Liver (tissue), 9 donors: ENCODE data around the gene CFAP100. TPM values are rescaled to one million over a fixed set of nuclear protein-coding genes. Genes with fewer than 3 reads are reported as not detected.
A peak's percentile ranks its signal among the peaks of the same experiment; 100 is the strongest.

ENCODE experiments used
- DNase-seq: peaks from one replicate; pipeline ENCODE4 v3.0.0-alpha.2; 2017; ENCODE audit warnings: low spot score
- H3K27ac ChIP-seq, 2 donors: one replicate each; pipeline ENCODE4 v1.7.0; 2013; ENCODE audit warnings: inconsistent platforms in 2 of 2, low read length in 2 of 2, control low read depth in 1 of 2, low read depth in 1 of 2, mild to moderate bottlenecking in 1 of 2
- H3K27me3 ChIP-seq, 4 donors: one replicate each; pipeline versions ENCODE4 v1.6.1 to v1.7.0; 2013; ENCODE audit warnings: low read length in 3 of 4, inconsistent platforms in 1 of 4, mild to moderate bottlenecking in 1 of 4, moderate library complexity in 1 of 4; ENCODE audit not compliant: control insufficient read depth in 4 of 4, insufficient read depth in 4 of 4
- H3K36me3 ChIP-seq, 4 donors: one replicate each; pipeline versions ENCODE4 v1.6.1 to v1.7.0; 2013; ENCODE audit warnings: low read length in 3 of 4, mild to moderate bottlenecking in 3 of 4, low read depth in 1 of 4, moderate library complexity in 1 of 4; ENCODE audit not compliant: control insufficient read depth in 4 of 4, insufficient read depth in 3 of 4
- H3K4me1 ChIP-seq, 4 donors: one replicate each; pipeline versions ENCODE4 v1.6.1 to v1.7.0; 2013; ENCODE audit warnings: low read length in 3 of 4, mild to moderate bottlenecking in 3 of 4, moderate library complexity in 1 of 4; ENCODE audit not compliant: control insufficient read depth in 4 of 4, insufficient read depth in 4 of 4
- H3K4me3 ChIP-seq, 3 donors: one replicate each; pipeline versions ENCODE4 v1.6.1 to v1.7.0; 2013; ENCODE audit warnings: low read length in 3 of 3, control low read depth in 1 of 3, low read depth in 1 of 3, mild to moderate bottlenecking in 1 of 3
- H3K9ac ChIP-seq, 2 donors: one replicate each; pipeline ENCODE4 v1.7.0; 2013; ENCODE audit warnings: low read length in 2 of 2, mild to moderate bottlenecking in 2 of 2, moderate library complexity in 2 of 2, control low read depth in 1 of 2, low read depth in 1 of 2
- H3K9me3 ChIP-seq, 4 donors: one replicate each; pipeline versions ENCODE4 v1.6.1 to v1.7.0; 2013; ENCODE audit warnings: low read length in 3 of 4; ENCODE audit not compliant: control insufficient read depth in 4 of 4
- ATF3 ChIP-seq: IDR thresholded peaks from 2 replicates; pipeline ENCODE4 v1.6.1; 2016; ENCODE audit warnings: antibody characterized with exemption
- CTCF ChIP-seq: fragments of 150-350 bp; IDR thresholded peaks from 2 replicates; pipeline ENCODE4 v1.5.1; 2017; ENCODE audit warnings: improper control_type of control experiment, low read depth, low read length; ENCODE audit not compliant: missing input control
- EGR1 ChIP-seq, 2 donors: IDR thresholded peaks; 2 replicates each; pipeline ENCODE4 v1.6.1; 2016 to 2018; ENCODE audit warnings: antibody characterized with exemption in 2 of 2, low read depth in 2 of 2
- FOXA1 ChIP-seq: IDR thresholded peaks from 2 replicates; pipeline ENCODE4 v1.6.1; 2016; ENCODE audit warnings: antibody characterized with exemption
- FOXA2 ChIP-seq: IDR thresholded peaks from 2 replicates; pipeline ENCODE4 v1.6.1; 2016; ENCODE audit warnings: antibody characterized with exemption
- GABPA ChIP-seq, 2 donors: IDR thresholded peaks in 1 of 2; conservative IDR thresholded peaks in 1 of 2; 2 replicates each; pipeline ENCODE4 v1.6.1; 2016; ENCODE audit warnings: antibody characterized with exemption in 2 of 2, mild to moderate bottlenecking in 1 of 2, moderate library complexity in 1 of 2
- HNF4A ChIP-seq, 2 donors: conservative IDR thresholded peaks; 2 replicates each; pipeline ENCODE4 v1.6.1; 2016; ENCODE audit warnings: antibody characterized with exemption in 2 of 2, mild to moderate bottlenecking in 2 of 2
- HNF4G ChIP-seq: IDR thresholded peaks from 2 replicates; pipeline ENCODE4 v1.6.1; 2016; ENCODE audit warnings: antibody characterized with exemption
- JUND ChIP-seq, 2 donors: IDR thresholded peaks; 2 replicates each; pipeline ENCODE4 v1.6.1; 2016; ENCODE audit warnings: antibody characterized with exemption in 2 of 2
- MAX ChIP-seq: IDR thresholded peaks from 2 replicates; pipeline ENCODE4 v1.6.1; 2016; ENCODE audit warnings: antibody characterized with exemption
- NR2F2 ChIP-seq: IDR thresholded peaks from 2 replicates; pipeline ENCODE4 v1.6.1; 2016; ENCODE audit warnings: antibody characterized with exemption
- RAD21 ChIP-seq, 2 donors: IDR thresholded peaks; 2 replicates each; pipeline ENCODE4 v1.6.1; 2016; ENCODE audit warnings: antibody characterized with exemption in 2 of 2, mild to moderate bottlenecking in 2 of 2
- REST ChIP-seq: IDR thresholded peaks from 2 replicates; pipeline ENCODE4 v1.6.1; 2016; ENCODE audit warnings: antibody characterized with exemption, mild to moderate bottlenecking
- RXRA ChIP-seq, 2 donors: IDR thresholded peaks; 2 replicates each; pipeline ENCODE4 v1.6.1; 2017 to 2018; ENCODE audit warnings: antibody characterized with exemption in 2 of 2, mild to moderate bottlenecking in 1 of 2
- SP1 ChIP-seq: IDR thresholded peaks from 2 replicates; pipeline ENCODE4 v1.6.1; 2018; ENCODE audit warnings: antibody characterized with exemption, mild to moderate bottlenecking
- TAF1 ChIP-seq: conservative IDR thresholded peaks from 2 replicates; pipeline ENCODE4 v1.6.1; 2016; ENCODE audit warnings: antibody characterized with exemption, mild to moderate bottlenecking
- YY1 ChIP-seq: IDR thresholded peaks from 2 replicates; pipeline ENCODE4 v1.6.1; 2016; ENCODE audit warnings: antibody characterized with exemption, mild to moderate bottlenecking
- ZBTB33 ChIP-seq: IDR thresholded peaks from 2 replicates; pipeline ENCODE4 v1.6.1; 2016; ENCODE audit warnings: antibody characterized with exemption
- WGBS: extraction: QIAGEN DNeasy Blood & Tissue Kit; methylation state at CpG from one replicate; pipeline ENCODE4 v1.1.7; 2013; 5-methylcytosine and 5-hydroxymethylcytosine counted together
- polyA plus RNA-seq, 2 donors: library from polyadenylated mRNA; stranded (reverse) in 1 of 2; unstranded in 1 of 2; fragments of 200-250 nt in 1 of 2; fragments of >200 nt in 1 of 2; fragmentation: Nextera tagmentation in 1 of 2; extraction: Ambion mirVana in 1 of 2; gene quantifications; one replicate each; pipeline versions ENCODE4 v1.2.1 to v1.2.3, GENCODE V29; 2013 to 2015
- total RNA-seq, 2 donors: library from RNA; depleted of rRNA; stranded (reverse); fragments of >200 nt; gene quantifications; one replicate each; pipeline ENCODE4 v1.2.3, GENCODE V29; 2014
- donor health status: healthy.
- donor health status: healthy.
- donor health status: healthy.
- donor health status: healthy.
- donor health status: healthy.

The CFAP100 gene
- total and polyA plus RNA-seq, 4 donors = not detected

- Histone ChIP-seq H3K4me1 (peaks cover 26 to 68% (median 61%) of the 10 kb centered on the region in 4 donors), H3K27ac (peak overlapping the region; percentile 7 to 39), H3K9me3 (no peaks in the 10 kb centered on the region), H3K36me3 (peaks cover 10 to 49% (median 35%) of the 10 kb centered on the region in 4 donors), H3K9ac (no peak overlapping the region), H3K27me3 (no peaks in the 10 kb centered on the region), H3K4me3 (no peak overlapping the region)
- 92% methylated on average over 17 of the region's 17 CpGs for WGBS
- no peak for DNase-seq
- TF ChIP-seq TAF1 = no peak
- TF ChIP-seq FOXA2 = no peak
- no peak for TF ChIP-seq ATF3
- no peak for TF ChIP-seq REST
- TF ChIP-seq CTCF = no peak
- no peak for TF ChIP-seq RXRA (IDR thresholded peaks at IDR 0.05)
- no peak for TF ChIP-seq HNF4A (conservative IDR thresholded peaks at IDR 0.05)
- no peak for TF ChIP-seq HNF4G
- TF ChIP-seq NR2F2 = no peak
- TF ChIP-seq ZBTB33 = no peak
- TF ChIP-seq MAX = no peak
- TF ChIP-seq FOXA1 = no peak
- no peak for TF ChIP-seq RAD21 (IDR thresholded peaks at IDR 0.05)
- no peak for TF ChIP-seq EGR1 (IDR thresholded peaks at IDR 0.05; ENCODE audit: low read depth in 2 of 2)
- no peak for TF ChIP-seq JUND (IDR thresholded peaks at IDR 0.05)
- no peak for TF ChIP-seq GABPA (IDR thresholded peaks at IDR 0.05 in 1 of 2, conservative IDR thresholded peaks at IDR 0.05 in 1 of 2)
- no peak for TF ChIP-seq SP1
- TF ChIP-seq YY1 = no peak
These were observed 66.9 kb downstream of the CFAP100 start for GRCh38 chr3:126461450-126462070.
